Left lobe of liver (tissue), 2 donors: ENCODE results near the gene SEMA3A. TPM values are rescaled to one million over a fixed set of nuclear protein-coding genes. Genes with fewer than 3 reads are reported as not detected.

Experiments used
- ATAC-seq: fragments of 200-7000 bp; cut with Tn5 transposase; one replicate; pipeline ENCODE4 v1.9.1; 2020; ENCODE audit warnings: mild to moderate bottlenecking, moderate library complexity
- DNase-seq: peaks from one replicate; pipeline ENCODE4 v3.0.0-alpha.2; 2020; ENCODE audit warnings: low spot score
- total RNA-seq: library from RNA; stranded (reverse); gene quantifications from one replicate; pipeline ENCODE4 v1.2.1, GENCODE V29; 2021
- donor health status: DM: no; HTN: no; CAD: no; lungs with moderate emphysema.
- donor health status: DM: no; HTN: yes; CAD: no.

Gene SEMA3A
- total RNA-seq, 1 donor from 2014 or later, result 0.58 TPM

DNA sequence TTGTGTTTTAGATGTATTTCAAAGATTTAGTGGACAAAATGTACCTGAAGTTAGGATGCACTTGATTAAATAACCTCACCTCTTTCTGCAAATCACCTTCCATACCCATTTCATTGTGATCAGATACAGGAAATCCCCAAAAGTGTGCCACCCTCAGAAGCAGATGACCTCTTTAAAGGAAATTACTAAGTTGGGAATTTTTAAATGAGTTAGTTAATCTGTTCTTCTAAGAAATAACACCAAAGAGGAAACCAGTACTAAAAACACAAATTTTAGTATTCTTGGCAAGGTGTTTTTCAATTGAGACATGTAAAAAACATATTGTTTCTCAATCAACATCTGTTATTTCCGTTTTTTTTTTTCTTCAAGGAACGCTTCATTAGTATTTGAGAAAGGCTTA is 4.6 kb upstream of the SEMA3A start:
- ATAC-seq, result no peak
- no peak for DNase-seq

DNA sequence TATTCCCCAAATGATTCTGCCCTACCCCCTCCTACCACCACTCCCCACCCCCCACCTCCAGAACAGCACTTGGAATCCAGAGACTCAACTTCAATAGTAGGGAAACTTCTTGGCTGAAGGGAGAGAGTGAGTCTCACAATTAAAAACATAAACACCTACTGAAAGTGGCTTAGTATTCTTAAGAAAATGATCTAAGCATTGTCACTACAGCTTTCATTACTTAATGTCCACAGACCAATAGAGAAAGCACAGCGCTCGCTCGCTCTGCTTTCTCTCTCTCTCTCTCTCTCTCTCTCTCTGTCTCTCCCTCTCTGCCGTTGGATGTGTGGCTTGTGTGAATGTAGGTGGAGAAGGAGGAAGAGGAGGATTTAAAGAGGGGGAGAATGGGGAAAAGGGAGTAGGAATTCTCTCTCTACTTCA is 1.5 kb upstream of the SEMA3A start:
- ATAC-seq (no peak), DNase-seq (no peak)

DNA sequence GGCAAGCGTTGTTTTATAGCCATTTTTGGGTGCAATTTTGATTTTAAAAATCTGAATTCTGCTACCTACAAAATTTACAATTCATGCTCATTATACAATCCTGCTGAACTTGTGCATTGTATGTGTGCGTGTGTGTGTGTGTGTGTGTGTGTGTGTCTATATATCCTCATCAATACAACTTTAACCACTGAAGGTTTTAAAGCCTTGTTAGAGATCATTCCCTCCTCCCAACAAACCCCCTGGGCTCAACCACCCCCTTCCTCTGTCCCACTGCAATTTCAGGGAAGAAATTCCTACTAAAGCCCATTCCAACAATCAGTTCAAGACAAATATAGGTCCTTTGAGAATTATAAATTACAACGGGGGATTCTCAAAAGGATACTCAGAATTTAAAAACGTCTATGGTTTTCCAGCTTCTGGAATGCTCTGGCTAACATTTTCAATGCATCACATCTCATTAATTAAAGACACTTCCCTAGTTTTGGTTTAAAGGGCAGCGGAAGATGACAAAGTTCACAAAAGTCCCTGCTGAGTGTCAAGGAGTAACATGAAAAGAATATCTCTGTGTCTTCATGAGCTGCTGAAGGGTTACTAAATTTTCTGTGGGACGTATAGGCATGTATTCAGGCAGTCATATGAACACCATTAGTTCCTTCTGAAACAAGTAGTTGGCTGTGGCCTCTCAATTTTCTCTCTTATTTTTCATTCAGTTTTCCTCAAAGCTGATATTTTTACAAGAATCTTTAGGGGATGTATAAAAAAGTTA is 889 bp upstream of the SEMA3A start:
- ATAC-seq, result no peak

DNA sequence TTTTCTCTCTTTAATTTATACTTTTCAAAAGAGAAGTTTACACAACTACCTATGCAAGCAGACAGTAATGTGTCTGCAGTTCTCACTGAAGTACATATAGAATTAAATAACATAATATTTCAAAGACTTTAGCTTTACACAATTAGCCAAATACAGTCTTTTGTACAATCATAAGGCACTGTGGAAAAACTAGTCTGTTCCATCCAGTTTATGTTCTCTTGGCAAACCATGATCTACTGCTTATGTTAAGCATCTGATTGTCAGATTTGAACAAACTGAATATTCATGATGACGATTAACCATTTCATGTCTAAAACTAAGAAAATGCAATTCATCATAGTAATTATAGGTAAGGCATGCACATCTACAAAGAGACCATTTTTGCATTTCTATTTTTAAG is 842 bp downstream of the SEMA3A start:
- ATAC-seq (no peak), DNase-seq (no peak)

More for the DNA sequence above, 889 bp upstream of the SEMA3A start:
- no peak for DNase-seq

DNA sequence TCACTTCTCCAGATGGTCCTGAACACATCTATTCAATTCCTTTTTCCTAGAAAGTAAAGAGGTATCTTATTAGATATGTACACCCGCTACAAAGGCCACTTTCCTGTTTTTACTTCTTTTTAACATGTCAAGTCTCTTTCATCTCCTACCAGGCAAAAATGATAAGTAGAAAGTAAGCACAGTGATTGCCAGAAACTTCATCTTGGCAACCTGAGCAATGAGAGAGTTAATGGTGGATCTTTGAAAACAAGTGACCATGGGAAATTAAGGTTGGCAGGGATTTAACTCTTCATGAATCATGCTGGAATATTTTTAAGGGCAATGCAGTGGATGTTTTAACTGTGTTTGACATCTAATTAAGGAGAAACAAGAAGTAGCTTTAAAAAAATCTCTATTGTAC is 2.7 kb downstream of the SEMA3A start:
- no peak for DNase-seq
- no peak for ATAC-seq

DNA sequence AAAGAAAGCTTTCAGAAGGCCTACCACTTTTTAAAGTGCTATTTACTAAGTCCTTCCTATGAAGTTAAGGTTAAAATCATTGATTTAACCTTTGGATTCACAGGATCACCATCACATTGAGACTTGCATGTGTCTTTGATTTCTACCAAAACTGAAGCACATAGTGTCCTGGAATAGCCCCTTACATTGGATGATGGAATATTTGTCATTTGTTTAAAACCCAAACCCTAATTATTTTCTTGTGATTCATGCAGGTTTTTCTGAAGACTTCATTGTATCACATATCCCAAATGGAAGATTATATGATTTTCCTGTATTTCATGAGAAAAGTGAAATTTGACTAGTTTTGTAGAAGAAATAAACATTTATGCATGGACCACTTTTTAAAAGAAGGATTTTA is 3.3 kb downstream of the SEMA3A start:
- ATAC-seq, result no peak
- no peak for DNase-seq

DNA sequence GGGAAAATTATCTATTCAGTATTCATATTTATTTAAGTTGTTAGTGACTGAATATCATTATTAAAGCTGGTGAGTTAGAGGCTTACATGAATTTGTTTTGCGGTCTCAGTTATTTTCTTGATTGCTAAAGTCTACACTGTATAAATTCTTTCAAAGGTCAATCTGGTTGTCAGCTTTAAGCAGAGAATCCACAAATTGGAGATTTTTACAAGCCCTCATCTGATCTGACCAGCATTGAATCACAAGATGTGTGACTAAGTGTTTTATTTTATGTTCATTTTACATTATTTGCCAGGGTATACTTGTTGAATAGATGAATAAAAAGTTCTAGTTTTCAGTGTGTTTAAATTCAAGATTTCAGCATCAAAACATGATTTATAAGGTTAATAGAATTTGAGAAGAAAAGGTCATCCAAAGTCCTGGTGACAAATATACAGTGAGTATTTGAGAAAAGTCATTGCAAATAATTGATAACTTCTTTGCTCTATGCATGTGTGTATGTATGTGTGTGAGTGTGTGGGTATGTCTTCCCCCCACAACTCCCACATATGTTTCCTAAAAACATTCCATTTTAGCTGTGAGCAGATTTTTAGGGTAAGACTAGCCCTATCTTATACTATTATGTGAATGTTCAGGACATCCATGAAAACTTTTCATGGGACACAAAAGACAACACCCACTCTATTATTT is 4.4 kb downstream of the SEMA3A start:
- no peak for DNase-seq

DNA sequence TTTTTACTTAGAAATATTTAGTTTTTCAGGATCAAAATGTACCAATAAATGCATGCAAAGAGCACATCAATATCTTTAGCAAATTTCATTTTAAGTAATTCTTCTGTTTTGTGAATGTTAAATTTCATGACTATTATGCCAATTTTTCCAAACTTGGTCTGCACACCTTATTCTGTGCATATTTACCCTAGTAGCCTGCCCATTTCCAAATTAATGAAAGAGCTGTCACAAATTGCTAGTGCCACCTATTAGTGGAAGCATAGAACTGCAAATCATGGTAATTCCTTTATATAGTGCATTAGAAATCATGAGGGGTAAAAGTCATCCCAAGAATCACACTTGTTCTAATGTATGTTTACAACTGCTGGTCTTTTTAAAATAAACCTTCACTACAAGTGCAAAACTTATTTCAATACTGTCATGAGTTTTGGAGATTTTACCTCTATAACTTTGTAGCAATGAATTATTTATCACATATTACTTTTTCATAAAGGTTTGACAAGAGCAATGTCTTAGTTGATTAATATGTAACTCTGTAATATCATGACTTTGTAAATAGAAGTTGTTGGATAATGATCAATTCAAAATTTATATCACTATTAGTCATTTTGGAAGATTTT is 5.7 kb downstream of the SEMA3A start:
- no peak for ATAC-seq
- DNase-seq, result no peak

More for the DNA sequence above, 4.4 kb downstream of the SEMA3A start:
- ATAC-seq, result no peak

DNA sequence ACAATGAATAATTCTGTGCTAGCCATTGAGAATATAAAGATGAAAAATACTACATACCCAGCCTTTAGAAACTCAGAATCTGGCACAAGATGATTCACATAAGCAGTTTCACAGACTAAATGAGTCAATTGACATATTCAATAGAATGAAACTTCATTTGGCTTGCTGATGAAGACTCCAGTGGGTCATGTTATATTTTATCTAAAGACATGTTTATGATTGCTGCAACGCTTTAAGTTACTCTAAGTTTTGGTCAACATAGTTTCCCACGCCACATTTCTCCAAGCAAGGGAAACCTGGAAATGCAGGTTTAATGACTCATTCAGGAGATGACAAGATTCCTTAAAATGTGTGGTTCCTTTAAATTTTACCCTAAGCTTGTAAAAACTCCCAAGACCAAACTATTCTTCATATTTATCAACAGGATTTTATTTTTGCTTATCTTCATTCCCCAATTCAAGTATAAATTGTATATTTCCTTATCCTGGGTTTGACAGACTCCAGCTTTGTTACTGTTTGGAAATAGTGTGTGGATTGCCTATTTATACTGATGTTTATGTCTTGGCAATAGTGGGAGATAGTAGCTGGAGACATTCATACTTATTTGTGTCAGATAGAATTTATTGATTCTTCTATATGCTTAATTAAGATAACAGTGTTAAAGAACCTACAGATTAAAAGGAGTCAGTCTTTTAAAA is 6.6 kb downstream of the SEMA3A start:
- no peak for ATAC-seq
- DNase-seq, result no peak

DNA sequence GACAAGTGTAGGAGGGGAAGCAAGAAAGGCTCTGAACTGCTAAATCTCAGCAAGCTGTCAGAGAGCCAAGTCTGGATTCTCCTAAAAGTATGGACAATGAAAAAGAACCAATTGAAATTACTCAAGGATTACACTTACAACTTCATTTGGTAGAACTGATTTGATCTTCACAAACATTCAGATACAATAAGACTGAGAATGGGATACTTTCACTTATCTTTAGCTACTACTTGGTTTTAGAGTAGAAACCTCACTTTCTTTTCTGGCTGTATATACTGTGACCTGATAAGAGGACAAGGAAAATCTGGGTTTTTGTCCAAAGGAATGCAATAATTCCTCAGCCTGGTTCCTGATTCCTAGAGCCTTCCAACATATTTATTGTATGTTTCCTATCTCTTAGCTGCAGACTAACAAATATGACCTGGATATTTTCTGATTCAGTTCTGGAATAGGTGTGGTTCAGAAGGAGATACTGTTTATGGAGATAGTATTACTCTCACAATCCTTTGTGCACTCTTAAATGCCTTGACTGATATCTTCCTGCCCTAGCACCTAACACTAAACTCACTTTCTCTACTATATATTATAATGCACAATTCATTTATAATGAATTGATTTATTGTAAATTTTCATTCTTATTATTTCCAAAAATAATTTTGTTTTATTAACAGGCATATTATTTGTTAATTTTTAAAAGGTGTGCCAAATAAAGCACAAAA is 7.3 kb downstream of the SEMA3A start:
- DNase-seq, result no peak
- ATAC-seq, result no peak

DNA sequence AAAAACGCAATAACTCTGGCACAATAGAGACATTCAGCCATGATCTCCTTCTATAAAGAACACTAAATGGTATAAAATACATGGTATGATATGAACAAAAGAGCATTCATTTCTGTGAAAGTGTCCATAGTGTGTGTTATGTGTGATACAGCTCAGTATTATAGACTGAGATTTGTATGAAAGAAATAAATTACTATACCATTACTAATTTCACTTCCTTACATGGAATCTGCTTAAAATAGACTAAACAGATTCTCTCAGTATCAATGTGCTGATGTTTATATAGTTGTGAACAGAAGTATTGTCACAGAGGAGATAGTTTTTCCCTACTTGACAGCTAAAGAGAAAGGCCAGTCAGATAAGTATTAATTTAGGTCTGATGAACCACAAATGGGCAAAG is 10.8 kb downstream of the SEMA3A start:
- DNase-seq (no peak), ATAC-seq (no peak)

DNA sequence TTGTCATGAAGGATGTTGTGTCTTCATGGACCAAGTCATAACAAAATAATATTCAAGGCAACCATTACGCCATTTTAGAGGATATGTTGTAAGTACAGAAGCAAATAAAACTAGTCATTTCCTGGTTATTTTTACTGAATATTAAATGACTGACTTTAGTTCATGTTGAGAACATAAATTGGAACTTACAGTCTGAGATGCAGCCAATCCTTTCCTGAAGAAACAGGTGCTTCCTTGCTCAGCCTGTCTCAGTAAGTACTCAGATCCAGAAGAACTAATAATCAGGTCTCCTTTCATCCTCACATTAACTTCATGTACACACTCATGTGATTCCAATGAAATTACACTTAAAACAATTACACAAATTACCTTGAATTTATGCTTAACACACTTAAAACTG is 12.3 kb downstream of the SEMA3A start:
- no peak for ATAC-seq
- DNase-seq, result no peak

DNA sequence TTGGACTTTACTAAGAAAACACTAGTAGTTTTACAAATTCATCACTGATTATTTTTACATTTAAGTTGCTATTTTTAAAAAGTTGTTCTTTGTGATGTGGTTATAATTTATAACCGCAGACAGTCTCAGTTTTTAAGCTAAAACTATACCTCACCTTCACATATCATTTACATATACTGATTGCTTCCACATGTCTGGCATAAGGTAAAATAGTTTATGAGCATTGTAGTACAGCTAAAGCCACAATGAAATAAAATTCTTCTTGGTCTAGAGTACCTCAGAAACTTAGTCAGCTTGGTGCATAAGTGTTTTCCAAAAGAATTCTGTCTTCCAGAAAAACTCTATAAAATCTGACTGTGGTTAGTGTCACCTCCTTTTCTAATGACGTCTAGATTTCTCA is 13.0 kb downstream of the SEMA3A start:
- ATAC-seq (no peak), DNase-seq (no peak)

DNA sequence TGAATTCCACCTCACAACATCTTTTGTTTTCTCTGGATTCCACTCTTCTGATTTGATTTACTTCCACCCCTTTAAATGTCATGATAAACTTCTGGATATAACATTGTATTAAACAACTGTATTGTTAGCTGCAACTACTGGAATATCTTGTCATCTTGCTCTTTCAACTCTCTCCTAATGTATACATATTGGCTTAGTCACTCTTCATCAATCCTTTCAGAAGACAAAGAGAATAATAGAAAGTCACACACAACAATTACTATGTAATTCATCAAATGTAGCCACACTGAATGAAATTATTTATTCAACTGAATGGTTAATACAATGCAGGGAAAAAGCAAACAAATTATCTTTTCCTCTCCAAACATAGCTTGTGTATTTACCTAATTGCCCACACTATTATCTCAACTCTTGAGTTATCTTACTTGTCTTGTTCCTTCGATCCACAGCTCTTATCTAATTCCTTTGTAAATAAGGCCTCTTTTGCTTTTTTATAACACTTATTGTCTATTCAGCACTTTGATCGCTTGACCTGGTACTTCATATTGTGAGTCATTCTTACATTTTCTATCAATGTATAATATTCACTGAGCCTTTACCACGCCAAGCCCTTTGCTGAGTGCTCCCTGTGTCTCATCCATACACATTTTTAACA is 16.7 kb downstream of the SEMA3A start:
- no peak for ATAC-seq

DNA sequence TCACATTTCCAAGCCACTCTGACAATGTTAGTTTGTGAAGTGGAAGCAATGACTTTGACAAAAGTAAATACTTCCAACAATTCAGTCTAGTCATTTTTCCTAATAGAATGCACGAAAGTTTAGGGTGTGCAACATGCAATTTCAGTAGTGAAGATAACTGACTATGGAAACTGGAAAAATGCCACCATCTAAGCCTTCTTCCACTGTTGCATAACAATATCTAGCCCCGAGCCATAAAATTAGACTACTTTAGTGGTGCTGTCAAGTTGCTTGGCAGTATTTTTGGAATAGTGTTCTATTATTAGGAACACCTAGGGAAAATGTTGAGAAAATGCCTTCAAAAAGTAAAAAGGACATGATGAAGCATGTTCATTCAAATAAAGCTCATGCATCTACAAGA is 17.9 kb downstream of the SEMA3A start:
- no peak for DNase-seq
- ATAC-seq, result no peak

More for the DNA sequence above, 16.7 kb downstream of the SEMA3A start:
- no peak for DNase-seq

DNA sequence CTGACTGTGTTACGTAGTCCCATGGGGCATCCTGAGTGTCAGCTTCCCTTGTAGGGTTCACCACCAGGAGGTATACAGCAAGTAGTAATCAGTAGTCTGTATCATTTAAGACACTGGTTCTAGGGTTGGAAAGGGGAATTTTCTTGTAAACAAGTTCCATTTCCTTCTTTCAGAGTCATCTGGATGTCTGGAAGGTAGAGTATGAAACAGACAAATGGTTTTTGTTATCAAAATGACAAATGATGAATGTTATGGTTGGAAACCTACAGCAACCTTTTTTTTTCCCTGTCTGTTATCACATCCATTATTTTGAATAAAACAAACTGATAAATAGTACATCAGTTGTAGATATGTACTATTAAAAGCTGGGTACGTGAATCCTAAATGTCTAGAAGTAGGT is 19.1 kb downstream of the SEMA3A start:
- DNase-seq (no peak), ATAC-seq (no peak)

DNA sequence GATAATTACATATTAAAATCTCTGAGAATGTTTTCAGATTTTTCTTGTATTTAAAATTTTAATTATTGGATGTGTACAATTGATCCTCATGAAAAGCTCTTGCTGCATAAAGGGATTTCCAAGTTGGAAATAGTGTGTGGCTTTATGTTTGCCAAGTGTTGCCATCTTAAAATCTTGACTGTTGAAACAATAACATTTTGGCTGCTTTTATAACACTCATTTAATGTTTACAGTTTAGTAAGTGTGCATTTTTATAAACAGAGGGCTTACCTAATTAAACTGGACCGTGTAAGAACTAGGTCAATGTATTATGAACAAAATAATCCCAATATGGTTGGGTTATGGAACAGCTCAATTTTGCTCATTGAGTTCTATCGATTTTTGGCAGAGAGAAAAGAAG is 23.9 kb downstream of the SEMA3A start:
- DNase-seq (no peak), ATAC-seq (no peak)

DNA sequence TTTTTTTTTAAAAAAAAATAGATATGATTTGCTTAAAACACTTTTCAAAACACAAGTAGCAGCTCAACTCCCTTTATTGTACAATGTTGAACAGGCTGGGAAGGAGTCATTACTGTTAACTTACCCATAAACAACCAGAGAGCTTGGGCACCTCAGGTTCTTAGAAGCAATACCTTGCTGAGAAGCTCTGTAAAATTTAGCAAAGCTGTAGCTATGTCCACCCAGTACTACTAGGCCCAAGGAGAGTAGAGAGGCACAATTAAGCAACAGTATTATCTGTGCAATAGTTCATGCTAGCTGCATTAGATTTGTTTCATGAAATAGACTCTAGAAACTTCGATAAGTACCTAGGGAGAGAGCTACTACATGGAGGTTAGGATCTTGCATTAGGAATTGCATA is 32.0 kb downstream of the SEMA3A start:
- DNase-seq, result no peak
- ATAC-seq, result no peak

DNA sequence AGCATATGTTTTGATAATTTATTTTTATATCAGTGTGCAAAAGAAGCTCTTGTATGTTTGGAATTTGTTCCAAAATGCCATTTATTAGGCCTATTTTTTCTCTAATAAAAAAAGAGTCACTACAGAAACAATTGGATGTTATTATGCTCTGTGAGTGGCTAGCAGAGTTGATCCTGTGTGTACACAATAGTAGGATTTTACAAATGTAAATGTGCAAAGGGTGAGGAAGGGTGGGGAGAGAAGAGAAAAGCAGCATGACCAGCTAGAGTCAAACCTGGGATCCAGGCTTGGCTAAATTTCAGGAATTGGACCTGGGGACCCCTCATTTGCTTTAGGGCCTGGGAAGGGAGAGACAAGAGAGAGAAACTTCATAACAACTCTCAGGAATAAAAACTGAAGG is 32.5 kb downstream of the SEMA3A start:
- ATAC-seq (no peak), DNase-seq (no peak)

DNA sequence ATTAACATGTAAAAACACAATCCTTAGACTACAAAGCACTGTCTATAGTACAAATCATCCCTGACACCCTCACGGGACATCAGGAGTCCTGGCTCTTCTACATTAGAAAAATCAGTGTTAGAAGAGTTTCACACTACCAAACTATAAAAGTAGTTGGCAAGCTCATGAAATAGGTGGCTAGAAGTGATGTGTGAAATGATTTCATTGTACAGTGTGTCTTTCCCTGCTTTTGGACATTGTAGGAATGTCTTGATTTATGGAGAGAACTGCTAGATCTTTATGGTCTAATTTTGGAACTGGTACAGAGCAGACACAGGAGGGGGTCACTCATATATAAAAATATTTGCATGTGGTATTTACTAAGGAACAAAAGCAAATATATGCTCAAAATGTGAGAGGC is 33.2 kb downstream of the SEMA3A start:
- DNase-seq, result no peak
- no peak for ATAC-seq
